GM12878 (cell line): ENCODE results near the gene ASCC2. TPM values are rescaled to one million over a fixed set of nuclear protein-coding genes. Genes with fewer than 3 reads are reported as not detected.

Experiments
- ATAC-seq: fragments of 200-7000 bp; cut with Tn5 transposase; 3 replicates; pipeline ENCODE4 v1.9.1; 2020; ENCODE audit warnings: mild to moderate bottlenecking, moderate library complexity
- BruUV-seq: library from RNA; stranded (reverse); fragments of 400-500 nt; replicated peaks from 2 replicates; lab custom pipeline; 2021; lab: Mats Ljungman, UMichigan
- CTCF ChIA-PET: fragments of 300-600 bp; sonication (Branson Sonifier 250); formaldehyde crosslinking; extraction: SDS; loops from one replicate; lab custom pipeline; 2021; ENCODE audit warnings: inconsistent platforms; lab: Yijun Ruan, JAX
- POLR2A ChIA-PET: fragments of 350-600 bp; formaldehyde crosslinking; extraction: SDS; loops from one replicate; lab custom pipeline; 2021; ENCODE audit warnings: inconsistent platforms; lab: Charles Lee
- RAD21 ChIA-PET: fragments of 300-600 bp; sonication (Branson Sonifier 250); formaldehyde crosslinking; loops from one replicate; lab custom pipeline; 2023; ENCODE audit warnings: antibody characterized with exemption; ENCODE audit not compliant: unreplicated experiment; lab: Charles Lee
- SMC1A ChIA-PET: fragments of 300-600 bp; sonication (Branson Sonifier 250); formaldehyde crosslinking; loops from one replicate; lab custom pipeline; 2023; ENCODE audit not compliant: unreplicated experiment, uncharacterized antibody; lab: Charles Lee
- DNase-seq: peaks from one replicate; pipeline ENCODE4 v3.0.0-alpha.2; 2011; ENCODE audit warnings: low read depth, low spot score
- FAIRE-seq: peaks from 3 replicates; lab custom pipeline; 2011; peaks lifted over from hg19 to GRCh38; lab: Jason Lieb, UNC
- H2AFZ ChIP-seq: 2 replicates; pipeline ENCODE4 v1.6.0; 2011; ENCODE audit warnings: low read depth, low read length, control low read depth; ENCODE audit not compliant: control insufficient read depth
- H3K27ac ChIP-seq: 2 replicates; pipeline ENCODE4 v1.5.1; 2011; ENCODE audit warnings: control low read depth; ENCODE audit not compliant: control insufficient read depth, insufficient read depth
- H3K27me3 ChIP-seq, 2 experiments: replicated peaks in 1 of 2; 2 replicates each; pipeline versions ENCODE4 v1.6.0 to v1.6.1; 2011; ENCODE audit warnings: low read length in 1 of 2; ENCODE audit not compliant: control insufficient read depth in 2 of 2, insufficient read depth in 2 of 2
- H3K36me3 ChIP-seq, 2 experiments: 2 replicates each; pipeline ENCODE4 v1.5.1; 2011; ENCODE audit warnings: low read length in 1 of 2; ENCODE audit not compliant: control insufficient read depth in 2 of 2, insufficient read depth in 2 of 2
- H3K4me1 ChIP-seq: 2 replicates; pipeline ENCODE4 v1.6.1; 2011; ENCODE audit warnings: mild to moderate bottlenecking, low read length, moderate library complexity, mixed read lengths; ENCODE audit not compliant: control insufficient read depth, insufficient read depth
- H3K4me2 ChIP-seq: 2 replicates; pipeline ENCODE4 v1.6.0; 2011; ENCODE audit warnings: control low read depth; ENCODE audit not compliant: control insufficient read depth, insufficient read depth
- H3K4me3 ChIP-seq: fragments of 200-600 bp; sonication (generic); 2 replicates; pipeline ENCODE4 v1.5.1; 2016
- H3K79me2 ChIP-seq: 2 replicates; pipeline ENCODE4 v1.6.0; 2011; ENCODE audit warnings: low read length; ENCODE audit not compliant: control insufficient read depth, insufficient read depth
- H3K9ac ChIP-seq: 2 replicates; pipeline ENCODE4 v1.8.0; 2011; ENCODE audit warnings: low read length, control low read depth, mixed read lengths; ENCODE audit not compliant: control insufficient read depth, insufficient read depth
- H3K9me3 ChIP-seq: replicated peaks from 3 replicates; pipeline ENCODE4 v1.5.1; 2011; ENCODE audit warnings: mild to moderate bottlenecking, low read length; ENCODE audit not compliant: control insufficient read depth, insufficient read depth
- H4K20me1 ChIP-seq: 2 replicates; pipeline ENCODE4 v1.6.0; 2011; ENCODE audit not compliant: control insufficient read depth, insufficient read depth
- ATF7 ChIP-seq: fragments of 450-650 bp; IDR thresholded peaks from 2 replicates; pipeline ENCODE4 v1.6.1; 2016; ENCODE audit warnings: low read depth, mild to moderate bottlenecking
- BACH1 ChIP-seq: fragments of 450-650 bp; IDR thresholded peaks from 2 replicates; pipeline ENCODE4 v1.6.1; 2017; ENCODE audit warnings: mild to moderate bottlenecking, borderline replicate concordance
- BMI1 ChIP-seq: fragments of 450-650 bp; IDR thresholded peaks from 2 replicates; pipeline ENCODE4 v1.6.1; 2016; ENCODE audit warnings: mild to moderate bottlenecking, moderate library complexity, borderline replicate concordance
- CTCF ChIP-seq, 3 experiments: IDR thresholded peaks in 2 of 3; conservative IDR thresholded peaks in 1 of 3; 2 replicates each; pipeline ENCODE4 v1.5.1; 2011; ENCODE audit warnings: low read depth in 3 of 3, low read length in 3 of 3, mild to moderate bottlenecking in 3 of 3, control low read depth in 2 of 3, moderate library complexity in 2 of 3, inconsistent platforms in 1 of 3, mixed read lengths in 1 of 3; ENCODE audit not compliant: control insufficient read depth in 2 of 3, insufficient read depth in 1 of 3; ENCODE audit errors: extremely low read depth in 1 of 3
- ESRRA ChIP-seq: IDR thresholded peaks from 2 replicates; pipeline ENCODE4 v1.6.1; 2012; ENCODE audit warnings: mild to moderate bottlenecking, low read length, improper control_type of control experiment
- FOS ChIP-seq: IDR thresholded peaks from 3 replicates; pipeline ENCODE4 v1.6.1; 2011; ENCODE audit warnings: borderline replicate concordance; ENCODE audit not compliant: insufficient read length; ENCODE audit errors: extremely low read depth
- FOXK2 ChIP-seq: fragments of 450-650 bp; IDR thresholded peaks from 2 replicates; pipeline ENCODE4 v1.6.1; 2017; ENCODE audit warnings: mild to moderate bottlenecking, moderate library complexity
- GABPA ChIP-seq: IDR thresholded peaks from 2 replicates; pipeline ENCODE4 v1.6.1; 2014; ENCODE audit warnings: antibody characterized with exemption, low read depth, mild to moderate bottlenecking, inconsistent platforms
- MAX ChIP-seq: IDR thresholded peaks from 2 replicates; pipeline ENCODE4 v1.6.1; 2012; ENCODE audit warnings: low read depth, low read length, improper control_type of control experiment
- NFIC ChIP-seq: IDR thresholded peaks from 2 replicates; pipeline ENCODE4 v1.6.1; 2012; ENCODE audit warnings: low read depth, mild to moderate bottlenecking, inconsistent platforms, low read length, moderate library complexity
- NRF1 ChIP-seq: conservative IDR thresholded peaks from 2 replicates; pipeline ENCODE4 v1.6.1; 2011; ENCODE audit warnings: mild to moderate bottlenecking, low read depth, low read length, improper control_type of control experiment
- POU2F2 ChIP-seq: IDR thresholded peaks from 3 replicates; pipeline ENCODE4 v1.6.1; 2011; ENCODE audit warnings: low read depth, mild to moderate bottlenecking, low read length, borderline replicate concordance
- RAD51 ChIP-seq: fragments of 450-650 bp; IDR thresholded peaks from 2 replicates; pipeline ENCODE4 v1.6.1; 2016; ENCODE audit warnings: moderate library complexity, mild to moderate bottlenecking, inconsistent platforms
- RB1 ChIP-seq: fragments of 450-650 bp; formaldehyde crosslinking; IDR thresholded peaks from 2 replicates; pipeline ENCODE4 v1.6.1; 2017; ENCODE audit warnings: mild to moderate bottlenecking, borderline replicate concordance
- RELA ChIP-seq: fragments of 450-650 bp; IDR thresholded peaks from 2 replicates; pipeline ENCODE4 v1.8.0; 2014; ENCODE audit warnings: borderline replicate concordance; ENCODE audit not compliant: partially characterized antibody
- SIN3A ChIP-seq: IDR thresholded peaks from 2 replicates; pipeline ENCODE4 v1.6.1; 2012; ENCODE audit warnings: low read depth, low read length, improper control_type of control experiment
- WGBS: methylation state at CpG from one replicate; pipeline ENCODE4 v1.1.6; 2016; ENCODE audit warnings: low lambda C conversion rate; ENCODE audit not compliant: insufficient replicate concordance, insufficient coverage; ENCODE audit errors: missing lambda C conversion rate; 5-methylcytosine and 5-hydroxymethylcytosine counted together
- in situ Hi-C: fragments of 300-500 bp; cut with MboI; formaldehyde crosslinking; loops from 9 replicates; pipeline ENCODE4 v1.14.3; 2018; ENCODE audit warnings: mixed read lengths
- intact Hi-C: fragments of 100-400 bp; cut with micrococcal nuclease; formaldehyde crosslinking; loops from one replicate; pipeline ENCODE4 v1.14.2; 2022; ENCODE audit not compliant: unreplicated experiment
- polyA plus RNA-seq, 11 experiments: library from polyadenylated mRNA; depleted of rRNA in 4 of 11; unstranded in 6 of 11; stranded (reverse) in 5 of 11; fragments of >200 nt; fragmentation: Nextera tagmentation in 4 of 11; fragmentation: Illumina TruSeq in 1 of 11; extraction: Ambion mirVana in 4 of 11; extraction: Trizol in 1 of 11; gene quantifications; 1 replicate in 1 of 11; 2 replicates in 10 of 11; pipeline versions ENCODE4 v1.2.1 to v1.2.3, GENCODE V29; 2011 to 2016; ENCODE audit warnings: inconsistent platforms in 2 of 11, missing spikeins in 2 of 11, low read depth in 1 of 11
- total RNA-seq, 4 experiments: library from RNA; depleted of rRNA in 3 of 4; stranded (reverse); fragments of >200 nt in 3 of 4; fragmentation: Illumina TruSeq in 1 of 4; extraction: Trizol in 1 of 4; gene quantifications; 2 replicates each; pipeline versions ENCODE4 v1.2.1 to v1.2.3, GENCODE V29; 2013 to 2021

Gene ASCC2
- total and polyA plus RNA-seq, 10 of the 15 experiments (the other 5 are each of a cell fraction or from before 2014, with no cell fraction given) = 5.3 to 91.4 (median 56.5) TPM

- Histone ChIP-seq H3K9ac (no peak overlapping the region), H2AFZ (no peak overlapping the region), H3K4me1 (no peaks in the 10 kb centered on the region), H3K9me3 (no peaks in the 10 kb centered on the region; the same call in 1 of the 3 replicates), H3K27me3 (no peaks in the 10 kb centered on the region), H4K20me1 (no peaks in the 10 kb centered on the region)
- DNase-seq = no peak
- BruUV-seq = no TSS peak
- ChIA-PET POLR2A (interaction anchor here (1.2 to 1.6 kb wide), 2 partner anchors 12 to 17 kb away, joined by 4 read pairs; partner anchors contain the start of gene ZMAT5), CTCF (interaction anchor here (0.8 to 1.4 kb wide), 3 partner anchors 9 to 128 kb away, joined by 3 read pairs; no protein-coding TSS in a partner anchor)
- WGBS = 76% methylated on average over 16 of the region's 16 CpGs
- FAIRE-seq = no peak
- TF ChIP-seq RELA (no peak), POU2F2 (no peak), NRF1 (no peak), ESRRA (no peak), FOXK2 (no peak)
- TF ChIP-seq, all 136 proteins: peak for 0
- no peaks in the 10 kb centered on the region for H3K36me3 ChIP-seq
- RAD21 ChIA-PET = interaction anchor here (1.1 to 1.3 kb wide), 2 partner anchors 250 to 881 kb away, joined by 3 read pairs; no protein-coding TSS in a partner anchor
- H3K4me2 ChIP-seq = no peak overlapping the region
- H3K4me3 ChIP-seq = no peak overlapping the region
- no peaks in the 10 kb centered on the region for H3K79me2 ChIP-seq
- no peak overlapping the region for H3K27ac ChIP-seq
- intact Hi-C loops = no loop called here
- no peak for ATAC-seq
- SMC1A ChIA-PET = no interaction called here
- in situ Hi-C loops = no loop called here
These were observed 84.0 kb downstream of the ASCC2 start for GRCh38 chr22:29753808-29754657.

GRCh38 chr22:29751669-29752068 is 86.4 kb downstream of the ASCC2 start:
- H3K4me1 ChIP-seq = no peaks in the 10 kb centered on the region
- H3K79me2 ChIP-seq = no peaks in the 10 kb centered on the region
- ChIA-PET SMC1A (no interaction called here), RAD21 (no interaction called here), CTCF (no interaction called here), POLR2A (no interaction called here)
- WGBS = 100% methylated on average over 2 of the region's 2 CpGs
- FAIRE-seq = no peak
- intact Hi-C loops (no loop called here), in situ Hi-C loops (no loop called here)
- DNase-seq = no peak
- no peak for ATAC-seq
- H3K9ac ChIP-seq = no peak overlapping the region
- no peaks in the 10 kb centered on the region; a peak in 2 of 4 replicates for H3K36me3 ChIP-seq
- no peaks in the 10 kb centered on the region; the same call in 1 of the 3 replicates for H3K9me3 ChIP-seq
- no peak overlapping the region for H3K4me2 ChIP-seq
- no peak overlapping the region for H3K27ac ChIP-seq
- H4K20me1 ChIP-seq = no peaks in the 10 kb centered on the region
- H3K4me3 ChIP-seq = no peak overlapping the region
- H3K27me3 ChIP-seq = no peaks in the 10 kb centered on the region
- no TSS peak for BruUV-seq
- no peak overlapping the region for H2AFZ ChIP-seq
- TF ChIP-seq RAD51 (no peak), ATF7 (no peak), NFIC (no peak), GABPA (no peak), FOS (no peak), BACH1 (no peak), MAX (no peak), RB1 (no peak), BMI1 (no peak), SIN3A (no peak), CTCF (IDR thresholded peaks at IDR 0.05 in 2 of 3, conservative IDR thresholded peaks at IDR 0.05 in 1 of 3; ENCODE audit: control insufficient read depth in 2 of 3, extremely low read depth in 1 of 3, insufficient read depth in 1 of 3, low read depth in 3 of 3, low read length in 3 of 3) (no peak)
